ENCODE data around the gene NCEH1. TPM values are rescaled to one million over a fixed set of nuclear protein-coding genes. Genes with fewer than 3 reads are reported as not detected.
A peak's percentile ranks its signal among the peaks of the same experiment; 100 is the strongest.
"Not testable (repeated sequence)": the region's sequence is repeated elsewhere in the genome, so short reads cannot be mapped to it uniquely, and the experiment has no call there.

The NCEH1 gene
- total and polyA plus RNA-seq, 5 experiments from 2014 or later: 1.9 to 5.9 (median 3.4) TPM

DNA sequence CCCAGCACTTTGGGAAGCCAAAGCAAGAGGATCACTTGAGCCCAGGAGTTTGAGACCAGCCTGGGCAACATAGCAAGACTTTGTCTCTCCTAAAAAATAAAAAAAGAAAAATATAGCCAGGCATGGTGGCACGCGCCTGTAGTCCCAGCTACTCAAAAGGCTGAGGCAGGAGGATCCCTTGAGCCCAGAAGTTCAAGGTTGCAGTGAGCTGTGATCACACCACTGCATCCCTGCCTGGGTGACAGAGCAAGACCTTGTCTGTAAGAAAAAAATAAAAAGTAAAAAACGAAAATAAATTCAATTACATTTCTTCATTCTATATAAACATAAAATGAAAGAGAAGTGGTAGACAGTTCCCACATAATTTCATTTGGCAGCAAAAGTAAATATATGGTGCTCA lies 8.1 kb downstream of the NCEH1 start:
- DNase-seq, H3K27ac Mint-ChIP-seq, H3K27me3 Mint-ChIP-seq, POLR2A ChIA-PET, H3K36me3 Mint-ChIP-seq, H3K4me3 Mint-ChIP-seq, H3K9me3 Mint-ChIP-seq, ATAC-seq: not testable (repeated sequence)
- H3K4me1 Mint-ChIP-seq: peaks cover 5 to 15% (median 10%) of the 10 kb centered on the region in 4 donors

- peaks cover 5 to 15% (median 10%) of the 10 kb centered on the region in 4 donors for H3K4me1 Mint-ChIP-seq
- no peaks in the 10 kb centered on the region for H3K9me3 Mint-ChIP-seq
- POLR2A ChIA-PET: no interaction called here
- H3K27me3 Mint-ChIP-seq: no peaks in the 10 kb centered on the region
- H3K4me3 Mint-ChIP-seq: no peak overlapping the region
- DNase-seq (no peak), ATAC-seq (no peak)
- no peak overlapping the region for H3K27ac Mint-ChIP-seq
- peaks cover 0 to 6% (median 2%) of the 10 kb centered on the region in 3 donors for H3K36me3 Mint-ChIP-seq
These were observed 8.6 kb downstream of the NCEH1 start for GRCh38 chr3:172702256-172702655.

DNA sequence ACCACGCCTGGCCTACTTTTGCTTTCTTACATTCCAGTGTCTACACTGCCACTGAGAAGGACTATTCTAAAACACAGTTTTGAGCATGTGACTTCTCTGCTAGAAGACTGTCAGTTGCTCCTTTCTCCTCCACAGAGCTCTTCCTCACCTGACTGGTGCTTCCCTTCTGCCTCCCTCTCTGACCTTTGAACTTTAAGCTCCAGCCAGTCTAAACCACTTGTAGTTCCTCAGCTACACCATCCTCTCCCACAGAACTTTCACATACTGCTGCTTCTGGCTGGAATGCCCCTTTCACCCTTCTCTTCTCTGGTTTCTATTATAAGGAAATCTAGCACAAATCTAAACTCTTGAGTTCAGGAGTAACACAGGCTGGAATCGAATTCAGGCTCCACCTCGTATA lies 9.1 kb downstream of the NCEH1 start:
- DNase-seq (no peak), ATAC-seq (no peak)
- peaks cover 5 to 13% (median 10%) of the 10 kb centered on the region in 4 donors for H3K4me1 Mint-ChIP-seq
- H3K27ac Mint-ChIP-seq: peak overlapping the region in 1 of 10 donors; percentile 12
- no peaks in the 10 kb centered on the region for H3K9me3 Mint-ChIP-seq
- peaks cover 0 to 4% (median 2%) of the 10 kb centered on the region in 3 donors for H3K36me3 Mint-ChIP-seq
- POLR2A ChIA-PET: no interaction called here
- H3K27me3 Mint-ChIP-seq: no peaks in the 10 kb centered on the region
- H3K4me3 Mint-ChIP-seq: no peak overlapping the region

DNA sequence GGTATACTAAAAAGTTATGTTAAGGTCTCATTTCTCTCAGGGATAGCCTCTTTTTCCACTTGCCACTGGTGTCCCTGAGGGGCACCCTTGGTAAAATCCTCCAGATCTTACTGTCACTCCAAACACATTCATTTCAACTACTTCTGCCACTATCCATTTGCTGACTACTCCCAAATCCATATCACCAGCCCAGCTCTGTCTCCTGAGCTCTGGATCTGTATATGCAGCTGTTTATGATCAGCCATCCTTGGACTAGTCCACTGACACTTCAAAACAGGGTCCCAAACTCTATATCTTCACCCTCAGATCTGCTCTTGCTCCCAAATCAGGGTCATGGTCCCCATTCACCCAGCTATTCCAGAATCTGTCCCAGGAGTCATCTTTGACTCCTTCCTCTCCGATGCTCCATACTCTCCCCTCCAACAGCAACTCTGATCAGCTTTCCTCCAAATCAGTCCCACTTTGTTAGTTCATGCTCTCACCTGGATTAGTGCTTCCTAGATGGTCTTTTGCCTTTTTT lies 9.9 kb downstream of the NCEH1 start:
- POLR2A ChIA-PET: interaction anchor here (1.0 kb wide), 1 partner anchor 10 kb away, joined by 3 read pairs; the partner anchor contains the start of gene NCEH1
- Mint-ChIP-seq H3K9me3 (no peaks in the 10 kb centered on the region), H3K27me3 (no peaks in the 10 kb centered on the region), H3K36me3 (peaks cover 0 to 4% (median 3%) of the 10 kb centered on the region in 3 donors), H3K4me1 (peaks cover 5 to 13% (median 10%) of the 10 kb centered on the region in 4 donors), H3K4me3 (peak overlapping the region in 1 of 10 donors; percentile 59), H3K27ac (peak overlapping the region in 2 of 10 donors; percentile 3 to 66)
- DNase-seq: no peak
- no peak for ATAC-seq

DNA sequence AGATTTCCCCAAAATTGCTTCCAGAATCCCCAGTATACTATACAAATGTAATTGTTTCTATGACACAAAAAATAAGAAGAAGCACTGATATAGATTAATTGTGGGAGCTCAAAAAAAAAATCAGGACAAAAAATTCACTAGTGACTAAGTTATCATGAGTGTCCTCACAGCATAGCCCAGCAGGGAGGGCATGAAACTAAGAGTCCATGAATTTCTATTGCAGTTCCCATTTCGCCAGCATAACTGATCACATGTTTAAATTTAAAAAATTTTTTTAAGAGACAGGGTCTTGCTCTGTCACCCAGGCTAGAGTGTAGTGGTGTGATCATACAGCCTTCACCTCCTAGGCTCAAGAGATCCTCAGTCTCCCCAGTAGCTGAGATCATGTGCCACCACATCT lies 10.6 kb downstream of the NCEH1 start:
- Mint-ChIP-seq H3K4me3 (no peak overlapping the region), H3K4me1 (peaks cover 5 to 13% (median 9%) of the 10 kb centered on the region in 4 donors), H3K27ac (no peak overlapping the region), H3K36me3 (peaks cover 0 to 4% (median 3%) of the 10 kb centered on the region in 3 donors), H3K27me3 (no peaks in the 10 kb centered on the region), H3K9me3 (no peaks in the 10 kb centered on the region)
- POLR2A ChIA-PET: interaction anchor here (1.0 kb wide), 1 partner anchor 11 kb away, joined by 3 read pairs; the partner anchor contains the start of gene NCEH1
- DNase-seq (no peak), ATAC-seq (no peak)

DNA sequence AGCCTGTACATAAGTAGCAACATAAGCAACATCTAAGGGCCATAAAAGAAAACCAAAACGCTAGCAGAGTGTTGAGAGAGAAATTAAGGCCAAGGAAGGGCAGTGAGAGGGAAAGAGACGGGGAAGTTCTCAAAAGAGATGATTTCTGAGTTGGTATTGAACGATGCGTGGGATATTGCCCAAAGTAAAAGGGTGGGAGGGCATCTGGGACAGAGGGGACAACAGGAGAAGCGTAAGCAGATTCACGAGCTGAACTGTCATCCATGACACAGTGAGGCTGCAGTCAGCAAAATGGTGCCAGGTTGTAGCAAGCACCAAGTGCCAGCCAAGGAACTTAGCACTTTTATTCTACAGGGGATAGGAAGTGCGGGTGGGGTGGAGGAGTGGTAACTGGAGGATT lies 11.8 kb downstream of the NCEH1 start:
- no peaks in the 10 kb centered on the region for H3K9me3 Mint-ChIP-seq
- POLR2A ChIA-PET: no interaction called here

DNA sequence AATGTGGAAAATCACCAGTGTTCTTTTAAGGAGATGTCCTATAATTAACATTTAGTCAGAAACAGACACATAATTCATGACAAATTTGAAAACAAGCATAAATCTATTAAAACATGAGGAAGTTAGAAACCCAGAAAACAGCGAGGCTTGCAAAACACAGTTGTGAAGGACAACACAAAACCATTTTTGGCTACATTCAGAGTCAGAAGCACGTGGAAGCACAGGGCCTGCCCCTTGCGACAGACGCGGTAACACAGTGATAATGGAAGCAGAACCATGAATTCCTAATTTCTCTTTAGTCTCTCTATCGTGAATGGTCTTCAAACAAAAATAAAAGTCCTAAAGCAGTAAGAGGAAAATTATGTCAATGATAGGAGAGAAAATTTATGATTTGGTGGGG lies 12.2 kb downstream of the NCEH1 start:
- Mint-ChIP-seq H3K4me1 (peaks cover 5 to 19% (median 8%) of the 10 kb centered on the region in 4 donors), H3K9me3 (no peaks in the 10 kb centered on the region)
- POLR2A ChIA-PET: no interaction called here

More for the DNA sequence above, 11.8 kb downstream of the NCEH1 start:
- Mint-ChIP-seq H3K4me1 (peaks cover 4 to 17% (median 8%) of the 10 kb centered on the region in 4 donors), H3K4me3 (peak overlapping the region in 1 of 10 donors; percentile 2), H3K36me3 (peaks cover 0 to 4% (median 3%) of the 10 kb centered on the region in 3 donors), H3K27ac (no peak overlapping the region), H3K27me3 (no peaks in the 10 kb centered on the region)
- DNase-seq (no peak), ATAC-seq (no peak)

GRCh38 chr3:172697558-172697957 lies 13.3 kb downstream of the NCEH1 start:
- H3K36me3 Mint-ChIP-seq: peaks cover 0 to 6% (median 4%) of the 10 kb centered on the region in 3 donors
- POLR2A ChIA-PET: no interaction called here
- H3K27me3 Mint-ChIP-seq: no peaks in the 10 kb centered on the region
- H3K4me3 Mint-ChIP-seq: no peak overlapping the region
- ATAC-seq (no peak), DNase-seq (no peak)
- H3K27ac Mint-ChIP-seq: no peak overlapping the region
- no peaks in the 10 kb centered on the region for H3K9me3 Mint-ChIP-seq
- H3K4me1 Mint-ChIP-seq: peaks cover 13 to 27% (median 14%) of the 10 kb centered on the region in 4 donors

More for the DNA sequence above, 12.2 kb downstream of the NCEH1 start:
- Mint-ChIP-seq H3K36me3 (peaks cover 0 to 4% (median 3%) of the 10 kb centered on the region in 3 donors), H3K27ac (no peak overlapping the region), H3K4me3 (peak overlapping the region in 1 of 10 donors; percentile 2), H3K27me3 (no peaks in the 10 kb centered on the region)
- ATAC-seq (no peak), DNase-seq (no peak)

- no peaks in the 10 kb centered on the region for H3K9me3 Mint-ChIP-seq
- DNase-seq (no peak), ATAC-seq (no peak)
- no peaks in the 10 kb centered on the region for H3K27me3 Mint-ChIP-seq
- POLR2A ChIA-PET: no interaction called here
- no peak overlapping the region for H3K27ac Mint-ChIP-seq
- no peak overlapping the region for H3K4me3 Mint-ChIP-seq
- peaks cover 0 to 6% (median 5%) of the 10 kb centered on the region in 3 donors for H3K36me3 Mint-ChIP-seq
- peaks cover 8 to 28% (median 10%) of the 10 kb centered on the region in 4 donors for H3K4me1 Mint-ChIP-seq
These were observed 14.5 kb downstream of the NCEH1 start for GRCh38 chr3:172696357-172696756.

GRCh38 chr3:172694573-172695246 lies 16.2 kb downstream of the NCEH1 start:
- Mint-ChIP-seq H3K9me3 (no peaks in the 10 kb centered on the region), H3K27me3 (no peaks in the 10 kb centered on the region), H3K4me1 (peaks cover 9 to 28% (median 11%) of the 10 kb centered on the region in 4 donors), H3K27ac (peak overlapping the region in 1 of 10 donors; percentile 51), H3K36me3 (peaks cover 0 to 5% (median 2%) of the 10 kb centered on the region in 3 donors), H3K4me3 (no peak overlapping the region)
- no peak for DNase-seq
- no peak for ATAC-seq
- POLR2A ChIA-PET: no interaction called here

GRCh38 chr3:172692751-172693338 lies 18.0 kb downstream of the NCEH1 start:
- peaks cover 9 to 19% (median 10%) of the 10 kb centered on the region in 4 donors for H3K4me1 Mint-ChIP-seq
- peak overlapping the region in 7 of 10 donors; percentile 48 to 81 (median 67) for H3K27ac Mint-ChIP-seq
- ATAC-seq (no peak), DNase-seq (no peak)
- POLR2A ChIA-PET: no interaction called here
- no peaks in the 10 kb centered on the region for H3K9me3 Mint-ChIP-seq
- peaks cover 0 to 5% (median 2%) of the 10 kb centered on the region in 3 donors for H3K36me3 Mint-ChIP-seq
- H3K27me3 Mint-ChIP-seq: no peaks in the 10 kb centered on the region
- H3K4me3 Mint-ChIP-seq: no peak overlapping the region

DNA sequence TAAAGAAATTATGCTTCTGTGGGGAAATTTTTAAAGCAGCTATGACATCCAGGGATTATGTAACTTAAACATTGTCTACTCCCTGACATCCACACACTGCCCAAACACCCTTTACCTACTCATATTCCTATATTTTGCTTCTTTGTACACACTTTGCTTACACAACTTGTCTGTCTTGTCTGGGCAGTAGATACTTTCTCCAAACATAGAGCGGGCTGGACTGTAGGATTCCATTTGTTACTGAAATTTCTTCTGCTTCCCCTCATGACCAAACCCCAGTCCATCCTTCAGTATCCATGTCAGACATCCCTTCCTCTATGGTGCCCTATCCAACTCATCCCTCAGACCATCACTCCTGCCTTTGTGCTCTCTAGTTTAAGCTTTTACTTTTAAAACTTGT lies 19.9 kb downstream of the NCEH1 start:
- Mint-ChIP-seq H3K36me3 (peaks cover 0 to 4% (median 2%) of the 10 kb centered on the region in 3 donors), H3K9me3 (no peaks in the 10 kb centered on the region), H3K4me1 (peaks cover 9 to 19% (median 10%) of the 10 kb centered on the region in 4 donors), H3K4me3 (no peak overlapping the region), H3K27ac (no peak overlapping the region), H3K27me3 (no peaks in the 10 kb centered on the region)
- POLR2A ChIA-PET: no interaction called here
- DNase-seq (no peak), ATAC-seq (no peak)

GRCh38 chr3:172688588-172688987 lies 22.3 kb downstream of the NCEH1 start:
- H3K9me3 Mint-ChIP-seq: no peaks in the 10 kb centered on the region
- DNase-seq (no peak), ATAC-seq (no peak)
- no peak overlapping the region for H3K4me3 Mint-ChIP-seq
- no peak overlapping the region for H3K27ac Mint-ChIP-seq
- peaks cover 0 to 7% (median 2%) of the 10 kb centered on the region in 3 donors for H3K36me3 Mint-ChIP-seq
- POLR2A ChIA-PET: no interaction called here
- no peaks in the 10 kb centered on the region for H3K27me3 Mint-ChIP-seq
- H3K4me1 Mint-ChIP-seq: peaks cover 8 to 15% (median 9%) of the 10 kb centered on the region in 4 donors

All from naive thymus-derived CD8-positive, alpha-beta T cell (primary cell).